Peyer's patch (tissue), 4 donors: Measurements from ENCODE around the gene GALNT2. TPM values are rescaled to one million over a fixed set of nuclear protein-coding genes. Genes with fewer than 3 reads are reported as not detected.

ENCODE experiments used
- DNase-seq, 3 donors: peaks; one replicate each; pipeline ENCODE4 v3.0.0-alpha.2; 2017 to 2019
- H3K27ac ChIP-seq, 4 donors: fragments of 200-600 bp; sonication (generic); one replicate each; pipeline ENCODE4 v1.5.1; 2016 to 2019
- H3K27me3 ChIP-seq, 2 donors: fragments of 200-600 bp; sonication (generic); one replicate each; pipeline ENCODE4 v1.5.1; 2019
- H3K36me3 ChIP-seq, 3 donors: fragments of 200-600 bp; sonication (generic); one replicate each; pipeline ENCODE4 v1.5.1; 2016 to 2019
- H3K4me1 ChIP-seq, 4 donors: fragments of 200-600 bp; sonication (generic); one replicate each; pipeline ENCODE4 v1.5.1; 2016 to 2019
- H3K4me3 ChIP-seq, 4 donors: fragments of 200-600 bp; sonication (generic); 1 replicate in 3 of 4; 2 replicates in 1 of 4; pipeline ENCODE4 v1.5.1; 2016 to 2019; ENCODE audit warnings: mild to moderate bottlenecking in 1 of 4
- H3K9me3 ChIP-seq, 4 donors: fragments of 200-600 bp; sonication (generic); one replicate each; pipeline ENCODE4 v1.5.1; 2016 to 2019; ENCODE audit warnings: mild to moderate bottlenecking in 1 of 4
- CTCF ChIP-seq, 6 experiments: fragments of 450-650 bp in 4 of 6; fragments of 200-600 bp in 2 of 6; sonication (generic) in 1 of 6; IDR thresholded peaks; one replicate each; pipeline ENCODE4 v1.5.1; 2017 to 2019; ENCODE audit warnings: antibody characterized with exemption in 6 of 6, mild to moderate bottlenecking in 3 of 6, moderate library complexity in 1 of 6
- POLR2A ChIP-seq, 2 donors: fragments of 450-650 bp; IDR thresholded peaks; one replicate each; pipeline ENCODE4 v1.5.1; 2017; ENCODE audit warnings: antibody characterized with exemption in 2 of 2, mild to moderate bottlenecking in 2 of 2, moderate library complexity in 2 of 2
- total RNA-seq, 4 donors: library from RNA; depleted of rRNA; stranded (reverse); fragments of >200 nt; gene quantifications; one replicate each; pipeline ENCODE4 v1.1.0, GENCODE V29; 2016

The GALNT2 gene
- total RNA-seq, 4 donors from 2014 or later = 36.3 to 52.5 (median 43.6) TPM

GRCh38 chr1:230215031-230215430 is 148.0 kb downstream of the GALNT2 start:
- Histone ChIP-seq H3K27me3 (no peaks in the 10 kb centered on the region), H3K4me1 (peaks cover 0 to 34% (median 2%) of the 10 kb centered on the region in 4 donors), H3K27ac (peak overlapping the region in 1 of 4 donors; percentile 2)

GRCh38 chr1:230215529-230215928 is 148.5 kb downstream of the GALNT2 start:
- peaks cover 0 to 34% (median 2%) of the 10 kb centered on the region in 4 donors for H3K4me1 ChIP-seq
- H3K27ac ChIP-seq = no peak overlapping the region
- no peak for TF ChIP-seq CTCF (IDR thresholded peaks at IDR 0.05)
- no peak for TF ChIP-seq POLR2A (IDR thresholded peaks at IDR 0.05)
- H3K4me3 ChIP-seq = no peak overlapping the region
- no peaks in the 10 kb centered on the region for H3K27me3 ChIP-seq
- DNase-seq = no peak
- no peaks in the 10 kb centered on the region for H3K36me3 ChIP-seq
- H3K9me3 ChIP-seq = no peaks in the 10 kb centered on the region

More at GRCh38 chr1:230215031-230215430, 148.0 kb downstream of the GALNT2 start:
- peak in 1 of 3 donors; percentile 67 for DNase-seq
- H3K36me3 ChIP-seq = no peaks in the 10 kb centered on the region
- H3K4me3 ChIP-seq = no peak overlapping the region
- peak in 4 of 6 experiments; percentile 13 to 68 (median 52) for TF ChIP-seq CTCF (IDR thresholded peaks at IDR 0.05)
- no peak for TF ChIP-seq POLR2A (IDR thresholded peaks at IDR 0.05)
- H3K9me3 ChIP-seq = no peaks in the 10 kb centered on the region

GRCh38 chr1:230216896-230217295 is 149.9 kb downstream of the GALNT2 start:
- H3K9me3 ChIP-seq = no peaks in the 10 kb centered on the region
- TF ChIP-seq CTCF (IDR thresholded peaks at IDR 0.05) (no peak), POLR2A (IDR thresholded peaks at IDR 0.05) (no peak)
- no peak overlapping the region for H3K27ac ChIP-seq
- H3K27me3 ChIP-seq = no peaks in the 10 kb centered on the region
- H3K4me1 ChIP-seq = peaks cover 0 to 23% (median 0%) of the 10 kb centered on the region in 4 donors
- H3K4me3 ChIP-seq = no peak overlapping the region
- DNase-seq = no peak
- H3K36me3 ChIP-seq = no peaks in the 10 kb centered on the region

- no peak for DNase-seq
- Histone ChIP-seq H3K27me3 (no peaks in the 10 kb centered on the region), H3K9me3 (no peaks in the 10 kb centered on the region), H3K27ac (no peak overlapping the region), H3K4me1 (peaks cover 0 to 21% (median 0%) of the 10 kb centered on the region in 4 donors), H3K4me3 (no peak overlapping the region), H3K36me3 (no peaks in the 10 kb centered on the region)
- TF ChIP-seq POLR2A (IDR thresholded peaks at IDR 0.05) (no peak), CTCF (IDR thresholded peaks at IDR 0.05) (no peak)
These were observed 151.6 kb downstream of the GALNT2 start for GRCh38 chr1:230218667-230219066.

GRCh38 chr1:230219174-230220067 is 152.4 kb downstream of the GALNT2 start:
- H3K4me1 ChIP-seq = peaks cover 0 to 20% (median 0%) of the 10 kb centered on the region in 4 donors
- no peak overlapping the region for H3K4me3 ChIP-seq
- H3K9me3 ChIP-seq = no peaks in the 10 kb centered on the region
- no peak overlapping the region for H3K27ac ChIP-seq
- H3K27me3 ChIP-seq = no peaks in the 10 kb centered on the region
- no peaks in the 10 kb centered on the region for H3K36me3 ChIP-seq
- no peak for DNase-seq
- TF ChIP-seq CTCF (IDR thresholded peaks at IDR 0.05) = no peak
- no peak for TF ChIP-seq POLR2A (IDR thresholded peaks at IDR 0.05)
